WERI-Rb-1 (cell line): ENCODE results near the gene NR0B1.

ENCODE experiments used
- DNase-seq: peaks from one replicate; pipeline ENCODE4 v3.0.0-alpha.2; 2020
- H3K27ac ChIP-seq: fragments of 250-450 bp; sonication (Bioruptor Pico); 2 replicates; pipeline ENCODE4 v1.5.1; 2020; ENCODE audit warnings: mild to moderate bottlenecking, moderate library complexity
- H3K27me3 ChIP-seq: fragments of 250-450 bp; sonication (Bioruptor Pico); 2 replicates; pipeline ENCODE4 v1.5.1; 2021; ENCODE audit warnings: mild to moderate bottlenecking, low read depth, moderate library complexity; ENCODE audit not compliant: insufficient read depth, severe bottlenecking
- H3K36me3 ChIP-seq: fragments of 250-450 bp; sonication (Bioruptor Pico); 2 replicates; pipeline ENCODE4 v1.5.1; 2020; ENCODE audit warnings: mild to moderate bottlenecking, moderate library complexity
- H3K4me3 ChIP-seq: 2 replicates; pipeline ENCODE4 v1.5.1; 2011; ENCODE audit warnings: low read depth, mild to moderate bottlenecking, control low read depth, low read length
- H3K9me3 ChIP-seq: fragments of 250-450 bp; sonication (Bioruptor Pico); 2 replicates; pipeline ENCODE4 v1.5.1; 2021; ENCODE audit warnings: mild to moderate bottlenecking, moderate library complexity; ENCODE audit not compliant: severe bottlenecking
- CTCF ChIP-seq: IDR thresholded peaks from 2 replicates; pipeline ENCODE4 v1.5.1; 2011; ENCODE audit warnings: low read depth, mild to moderate bottlenecking, control low read depth, inconsistent platforms, low read length

Gene NR0B1, protein sequence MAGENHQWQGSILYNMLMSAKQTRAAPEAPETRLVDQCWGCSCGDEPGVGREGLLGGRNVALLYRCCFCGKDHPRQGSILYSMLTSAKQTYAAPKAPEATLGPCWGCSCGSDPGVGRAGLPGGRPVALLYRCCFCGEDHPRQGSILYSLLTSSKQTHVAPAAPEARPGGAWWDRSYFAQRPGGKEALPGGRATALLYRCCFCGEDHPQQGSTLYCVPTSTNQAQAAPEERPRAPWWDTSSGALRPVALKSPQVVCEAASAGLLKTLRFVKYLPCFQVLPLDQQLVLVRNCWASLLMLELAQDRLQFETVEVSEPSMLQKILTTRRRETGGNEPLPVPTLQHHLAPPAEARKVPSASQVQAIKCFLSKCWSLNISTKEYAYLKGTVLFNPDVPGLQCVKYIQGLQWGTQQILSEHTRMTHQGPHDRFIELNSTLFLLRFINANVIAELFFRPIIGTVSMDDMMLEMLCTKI

GRCh38 chrX:30309139-30309571 is at the start of gene NR0B1:
TSS of gene NR0B1 (minus strand) at chrX:30309390. CDS start at chrX:30309363, 27 bp downstream.
- H3K9me3 ChIP-seq: no peaks in the 10 kb centered on the region
- no peaks in the 10 kb centered on the region for H3K36me3 ChIP-seq
- DNase-seq: peak; percentile 10
- H3K27ac ChIP-seq: no peak within 1 kb of the TSS
- H3K27me3 ChIP-seq: peaks cover 47% of the 10 kb centered on the region
- no peak for TF ChIP-seq CTCF
- peak within 1 kb of the TSS; percentile 32 for H3K4me3 ChIP-seq

DNA sequence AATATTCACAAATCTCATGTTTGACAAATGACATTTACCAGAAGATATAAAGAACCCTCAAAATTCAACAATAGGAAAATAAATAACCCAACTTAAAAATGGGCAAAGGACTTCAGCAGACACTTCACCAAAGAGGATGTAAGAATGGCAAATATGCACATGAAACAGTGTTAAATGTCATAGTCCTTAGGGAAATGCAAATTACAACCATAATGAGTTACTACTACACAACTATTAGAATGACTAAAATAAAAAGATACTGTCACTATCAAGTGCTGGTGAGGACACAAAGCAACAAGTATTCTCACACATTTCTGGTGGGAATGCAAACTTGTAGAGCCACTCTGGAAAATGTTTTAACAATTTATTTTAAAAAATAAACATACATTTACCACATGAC is 40.8 kb upstream of the NR0B1 start:
- no peak for DNase-seq
- Histone ChIP-seq H3K27me3 (no peaks in the 10 kb centered on the region), H3K36me3 (no peaks in the 10 kb centered on the region), H3K27ac (no peak overlapping the region), H3K4me3 (no peak overlapping the region), H3K9me3 (no peaks in the 10 kb centered on the region)
- no peak for TF ChIP-seq CTCF

DNA sequence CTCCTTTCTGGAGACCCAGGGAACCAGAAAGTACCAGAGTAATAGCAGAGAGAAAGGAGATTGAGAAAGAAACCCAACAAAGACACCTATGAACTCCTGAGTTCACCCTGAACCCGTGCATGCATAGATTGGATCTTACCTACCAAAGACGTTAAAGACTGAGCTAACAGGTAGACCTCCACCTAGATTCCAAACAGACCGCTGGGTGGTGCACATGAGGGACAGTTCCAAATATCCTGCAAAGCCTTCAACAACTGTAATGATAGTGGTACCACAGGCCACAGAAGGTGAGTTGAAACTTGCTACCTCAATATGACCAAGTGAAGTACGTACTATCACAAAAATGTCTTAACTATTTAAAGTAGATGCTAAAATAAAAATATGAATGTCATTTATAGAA is 34.0 kb upstream of the NR0B1 start:
- Histone ChIP-seq H3K27ac (no peak overlapping the region), H3K27me3 (no peaks in the 10 kb centered on the region), H3K36me3 (no peaks in the 10 kb centered on the region), H3K9me3 (no peaks in the 10 kb centered on the region), H3K4me3 (no peak overlapping the region)
- TF ChIP-seq CTCF: no peak
- DNase-seq: no peak

- Histone ChIP-seq H3K9me3 (no peaks in the 10 kb centered on the region), H3K27ac (no peak overlapping the region), H3K27me3 (no peaks in the 10 kb centered on the region), H3K36me3 (no peaks in the 10 kb centered on the region), H3K4me3 (no peak overlapping the region)
- no peak for TF ChIP-seq CTCF
- no peak for DNase-seq
These were observed 31.6 kb upstream of the NR0B1 start for GRCh38 chrX:30340753-30341152.

DNA sequence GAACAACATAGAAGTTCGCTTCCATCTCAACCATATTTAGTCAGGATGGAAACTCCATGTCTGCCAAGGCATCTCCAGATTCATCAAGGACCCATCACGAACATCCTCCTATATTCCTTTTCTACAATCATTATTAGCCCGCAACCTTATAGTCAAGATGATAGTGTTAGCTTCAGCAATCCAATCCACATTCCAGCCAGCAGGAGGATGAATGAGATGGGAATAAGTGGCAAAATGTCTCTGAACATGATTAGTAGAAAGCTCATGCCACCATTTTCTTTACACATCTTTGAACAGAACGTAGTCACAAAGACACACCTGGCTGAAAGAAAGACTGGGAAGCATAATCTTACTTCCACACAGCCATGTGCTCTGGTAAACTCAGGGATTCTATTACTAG is 18.6 kb upstream of the NR0B1 start:
- no peaks in the 10 kb centered on the region for H3K36me3 ChIP-seq

More for the DNA sequence above, 18.6 kb upstream of the NR0B1 start:
- no peak for TF ChIP-seq CTCF
- H3K27ac ChIP-seq: no peak overlapping the region
- H3K4me3 ChIP-seq: no peak overlapping the region
- H3K27me3 ChIP-seq: no peaks in the 10 kb centered on the region
- H3K9me3 ChIP-seq: no peaks in the 10 kb centered on the region
- no peak for DNase-seq
